ENCODE results near the gene SLC35C1. TPM values are rescaled to one million over a fixed set of nuclear protein-coding genes. Genes with fewer than 3 reads are reported as not detected.

Gene SLC35C1
- total RNA-seq, 1 donor = 6.2 TPM

DNA sequence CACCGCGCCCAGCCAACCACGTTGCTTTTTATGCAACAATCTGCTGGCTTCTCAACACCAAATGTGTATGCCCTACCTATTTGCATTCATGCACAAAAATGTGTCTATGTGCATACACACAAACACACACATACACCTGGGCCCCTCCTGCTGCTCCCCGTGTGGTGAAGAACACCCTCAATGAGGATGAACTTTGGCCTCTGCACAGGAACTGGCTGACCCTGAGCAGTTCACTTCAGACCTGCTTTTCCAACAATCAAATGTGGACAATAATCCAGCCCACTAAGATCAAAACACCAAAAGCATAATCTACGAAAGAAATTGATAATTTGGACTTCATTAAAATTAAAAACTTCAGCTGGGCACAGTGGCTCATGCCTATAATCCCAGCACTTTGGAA is 25.3 kb upstream of the SLC35C1 start:
- TF ChIP-seq, protein P1, sequence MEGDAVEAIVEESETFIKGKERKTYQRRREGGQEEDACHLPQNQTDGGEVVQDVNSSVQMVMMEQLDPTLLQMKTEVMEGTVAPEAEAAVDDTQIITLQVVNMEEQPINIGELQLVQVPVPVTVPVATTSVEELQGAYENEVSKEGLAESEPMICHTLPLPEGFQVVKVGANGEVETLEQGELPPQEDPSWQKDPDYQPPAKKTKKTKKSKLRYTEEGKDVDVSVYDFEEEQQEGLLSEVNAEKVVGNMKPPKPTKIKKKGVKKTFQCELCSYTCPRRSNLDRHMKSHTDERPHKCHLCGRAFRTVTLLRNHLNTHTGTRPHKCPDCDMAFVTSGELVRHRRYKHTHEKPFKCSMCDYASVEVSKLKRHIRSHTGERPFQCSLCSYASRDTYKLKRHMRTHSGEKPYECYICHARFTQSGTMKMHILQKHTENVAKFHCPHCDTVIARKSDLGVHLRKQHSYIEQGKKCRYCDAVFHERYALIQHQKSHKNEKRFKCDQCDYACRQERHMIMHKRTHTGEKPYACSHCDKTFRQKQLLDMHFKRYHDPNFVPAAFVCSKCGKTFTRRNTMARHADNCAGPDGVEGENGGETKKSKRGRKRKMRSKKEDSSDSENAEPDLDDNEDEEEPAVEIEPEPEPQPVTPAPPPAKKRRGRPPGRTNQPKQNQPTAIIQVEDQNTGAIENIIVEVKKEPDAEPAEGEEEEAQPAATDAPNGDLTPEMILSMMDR (IDR thresholded peaks at IDR 0.05; ENCODE audit: insufficient read depth, low read length) = no peak
- DNase-seq (ENCODE audit: low read depth) = no peak
- no peak overlapping the region for H3K4me3 ChIP-seq (ENCODE audit: low read depth, low read length)

- DNase-seq (ENCODE audit: low read depth) = no peak
- no peak overlapping the region for H3K4me3 ChIP-seq (ENCODE audit: low read depth, low read length)
- TF ChIP-seq, protein P1 (IDR thresholded peaks at IDR 0.05; ENCODE audit: insufficient read depth, low read length) = no peak
Observed at GRCh38 chr11:45786272-45786671, 18.7 kb upstream of the SLC35C1 start.

DNA sequence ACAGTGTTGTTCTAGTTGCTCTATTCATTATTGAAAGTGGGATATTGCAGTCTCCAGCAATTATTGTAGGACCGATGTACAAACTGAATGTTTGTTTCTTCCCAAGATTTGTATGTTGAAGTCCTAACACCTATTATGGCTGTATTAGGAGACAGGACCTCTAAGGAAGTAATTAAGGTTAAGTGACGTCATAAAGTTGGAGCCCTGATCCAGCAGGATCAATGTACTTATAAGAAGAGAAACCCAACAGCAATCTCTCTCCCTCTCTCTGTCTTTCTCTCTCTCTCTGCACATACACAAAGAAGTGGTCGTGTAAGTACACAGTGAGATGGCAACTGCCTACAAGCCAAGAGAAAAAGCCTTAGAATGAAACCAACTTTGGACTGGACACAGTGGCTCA is 16.1 kb upstream of the SLC35C1 start:
- TF ChIP-seq, protein P1 (IDR thresholded peaks at IDR 0.05; ENCODE audit: insufficient read depth, low read length) = no peak
- no peak overlapping the region for H3K4me3 ChIP-seq (ENCODE audit: low read depth, low read length)
- DNase-seq (ENCODE audit: low read depth) = no peak

DNA sequence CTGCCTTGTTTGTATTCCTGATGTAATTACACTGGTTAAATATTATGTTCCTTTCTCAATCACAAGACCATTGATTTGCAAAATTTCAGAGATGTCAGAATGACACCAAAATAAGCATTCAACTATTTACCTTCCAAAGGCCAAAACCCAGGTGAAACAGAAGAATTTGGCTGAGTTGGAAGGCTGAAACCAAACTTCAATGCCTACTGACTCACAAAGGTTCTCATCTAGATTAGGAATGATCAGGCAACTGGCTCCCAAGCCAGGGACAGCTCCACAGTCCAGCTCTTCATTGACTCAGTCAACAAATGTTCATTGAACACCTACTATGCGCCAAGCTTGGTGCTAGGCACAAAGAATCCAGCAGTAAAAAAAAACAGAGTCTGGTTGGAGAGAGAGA is 13.4 kb upstream of the SLC35C1 start:
- TF ChIP-seq, protein P1 (IDR thresholded peaks at IDR 0.05; ENCODE audit: insufficient read depth, low read length) = no peak
- DNase-seq (ENCODE audit: low read depth) = no peak
- H3K4me3 ChIP-seq (ENCODE audit: low read depth, low read length) = no peak overlapping the region

DNA sequence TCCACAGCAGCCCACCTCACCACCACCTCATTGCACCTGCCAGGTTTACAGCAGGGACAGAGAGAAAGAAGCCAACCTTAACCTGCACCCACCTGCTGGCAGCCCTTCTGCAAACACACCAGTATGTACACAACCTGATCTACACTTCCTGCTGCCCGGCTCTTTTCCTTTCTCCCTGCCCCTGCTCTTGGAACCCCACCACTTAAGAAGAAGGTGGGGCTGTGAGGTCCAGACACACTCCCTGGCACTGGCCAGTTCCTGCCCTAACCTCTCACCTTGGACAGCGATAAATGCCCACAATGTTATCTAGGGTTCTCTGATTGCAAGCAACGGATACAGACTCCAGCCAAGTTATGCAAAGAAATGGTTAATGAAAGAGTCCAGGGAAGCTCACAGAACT is 10.8 kb upstream of the SLC35C1 start:
- no peak overlapping the region for H3K4me3 ChIP-seq (ENCODE audit: low read depth, low read length)
- TF ChIP-seq, protein P1 (IDR thresholded peaks at IDR 0.05; ENCODE audit: insufficient read depth, low read length) = no peak
- no peak for DNase-seq (ENCODE audit: low read depth)

DNA sequence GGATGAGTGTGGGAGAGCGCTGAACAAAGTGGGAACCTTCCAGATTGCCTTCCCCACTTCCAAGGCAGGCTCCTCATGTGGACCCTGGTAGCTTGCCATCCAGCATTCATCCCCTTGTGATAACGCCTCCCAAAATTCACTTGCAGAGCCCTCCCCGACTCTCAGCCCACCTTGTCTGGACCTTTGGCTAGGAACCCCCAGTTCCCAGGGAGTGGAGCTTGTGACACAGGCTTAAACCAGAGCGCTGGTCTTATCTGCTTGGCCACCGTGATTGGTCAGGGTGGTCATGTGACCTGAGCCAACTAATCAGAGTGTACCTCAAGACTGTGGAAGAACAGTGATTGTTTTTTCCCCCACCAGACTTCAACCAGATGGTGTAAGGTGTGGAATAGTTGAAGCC is 9.6 kb upstream of the SLC35C1 start:
- TF ChIP-seq, protein P1 (IDR thresholded peaks at IDR 0.05; ENCODE audit: insufficient read depth, low read length) = no peak
- H3K4me3 ChIP-seq (ENCODE audit: low read depth, low read length) = no peak overlapping the region
- no peak for DNase-seq (ENCODE audit: low read depth)

DNA sequence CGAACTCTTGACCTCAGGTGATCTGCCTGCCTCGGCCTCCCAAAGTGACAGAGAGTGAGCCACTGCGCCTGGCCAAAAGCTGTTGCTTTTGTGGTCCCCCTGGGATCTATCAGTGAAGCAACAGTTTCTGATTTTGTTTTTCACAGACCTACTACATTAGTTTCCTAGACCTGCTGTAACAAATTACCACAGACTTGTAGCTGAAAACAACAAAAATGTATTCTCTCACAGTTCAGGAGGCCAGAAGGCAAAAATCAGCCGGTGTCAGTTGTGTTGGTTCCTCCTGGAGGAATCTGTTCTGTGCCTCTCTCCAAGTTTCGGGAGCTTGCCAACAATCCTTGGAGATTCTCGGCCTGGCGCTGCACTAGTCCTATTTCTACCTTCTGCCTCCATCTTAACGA is 8.5 kb upstream of the SLC35C1 start:
- no peak for DNase-seq (ENCODE audit: low read depth)
- TF ChIP-seq, protein P1 (IDR thresholded peaks at IDR 0.05; ENCODE audit: insufficient read depth, low read length) = no peak

More for the DNA sequence above, 8.5 kb upstream of the SLC35C1 start:
- H3K4me3 ChIP-seq (ENCODE audit: low read depth, low read length) = no peak overlapping the region
